ENCODE results near the gene PRIM2. TPM values are rescaled to one million over a fixed set of nuclear protein-coding genes. Genes with fewer than 3 reads are reported as not detected.

PRIM2 gene
- total and polyA plus RNA-seq, 2 of the 8 experiments (the other 6 are each of a cell fraction or from before 2014, with no cell fraction given): 20.8 to 46.8 TPM

DNA sequence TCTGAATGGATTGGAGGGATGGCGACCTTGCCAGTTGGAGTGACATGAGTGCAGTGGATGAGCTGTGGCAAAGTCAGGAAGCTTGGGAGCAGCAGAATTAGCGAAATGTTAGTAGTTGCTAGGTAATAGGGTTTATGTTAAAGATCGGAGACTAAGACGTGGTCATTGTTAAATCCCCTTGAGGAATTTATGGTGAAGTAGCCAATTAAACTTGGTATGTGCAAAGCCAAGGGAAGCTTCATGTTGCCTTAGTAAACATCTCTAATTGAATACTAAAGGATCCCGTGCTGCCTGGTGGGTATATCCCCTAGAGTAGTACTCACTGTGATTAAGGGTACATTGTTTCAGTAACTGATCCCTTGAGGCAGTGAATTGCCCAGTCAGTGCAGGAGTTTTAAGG, 106.0 kb downstream of the PRIM2 start (continued):
- TF ChIP-seq CTBP2 (IDR thresholded peaks at IDR 0.05; ENCODE audit: borderline replicate concordance, insufficient read depth, insufficient read length, low read length) (no peak), NANOG (IDR thresholded peaks at IDR 0.05; ENCODE audit: insufficient read depth, low read depth, low read length, poor library complexity, severe bottlenecking) (peak; percentile 97), SRF (IDR thresholded peaks at IDR 0.05; ENCODE audit: low read depth, low read length) (no peak), RNF2 (IDR thresholded peaks at IDR 0.05; ENCODE audit: borderline replicate concordance, low read depth, low read length, missing control alignments, poor library complexity, severe bottlenecking) (no peak), POLR2A (IDR thresholded peaks at IDR 0.05; ENCODE audit: control extremely low read depth in 1 of 2, low read depth in 2 of 2, low read length in 2 of 2) (peak in 1 of 2 experiments; percentile 32; a peak in 2 of 3 replicates), SP1 (IDR thresholded peaks at IDR 0.05; ENCODE audit: low read depth, low read length) (peak; percentile 77; the same call in 1 of the 2 replicates), KDM5A (IDR thresholded peaks at IDR 0.05; ENCODE audit: low read length) (no peak), RBBP5 (IDR thresholded peaks at IDR 0.05; ENCODE audit: borderline replicate concordance, low read depth, low read length) (no peak), MAFK (IDR thresholded peaks at IDR 0.05; ENCODE audit: low read depth, low read length) (no peak), ATF2 (IDR thresholded peaks at IDR 0.05; ENCODE audit: low read length) (peak; percentile 72), POLR2AphosphoS5 (IDR thresholded peaks at IDR 0.05; ENCODE audit: low read depth, low read length) (peak; percentile 62; the same call in 1 of the 2 replicates), PHF8 (conservative IDR thresholded peaks at IDR 0.05; ENCODE audit: low read depth, low read length) (no peak), SIX5 (IDR thresholded peaks at IDR 0.05; ENCODE audit: low read depth, low read length) (no peak), TEAD4 (IDR thresholded peaks at IDR 0.05; ENCODE audit: low read depth, low read length) (peak; percentile 91), HDAC2 (IDR thresholded peaks at IDR 0.05; ENCODE audit: borderline replicate concordance in 1 of 2, low read depth in 2 of 2, low read length in 2 of 2) (0 out of 4 replicates have a peak, but pooled peaks of 1 of the 2 experiments have one; percentile 15)
- TF ChIP-seq, protein P1, sequence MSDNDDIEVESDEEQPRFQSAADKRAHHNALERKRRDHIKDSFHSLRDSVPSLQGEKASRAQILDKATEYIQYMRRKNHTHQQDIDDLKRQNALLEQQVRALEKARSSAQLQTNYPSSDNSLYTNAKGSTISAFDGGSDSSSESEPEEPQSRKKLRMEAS (IDR thresholded peaks at IDR 0.05): 0 out of 2 replicates have a peak, but pooled peaks have one; percentile 9

Data from H1 (cell line).